HFFc6 (cell line): ENCODE measurements around the gene OOEP. TPM values are rescaled to one million over a fixed set of nuclear protein-coding genes. Genes with fewer than 3 reads are reported as not detected.

Source experiments
- DNase-seq: peaks from one replicate; pipeline ENCODE4 v3.0.0-alpha.2; 2018
- H3K27ac Mint-ChIP-seq: 2 replicates; pipeline ENCODE4 v1.8.0; 2020; ENCODE audit warnings: mild to moderate bottlenecking, mixed read lengths
- H3K27me3 Mint-ChIP-seq: 2 replicates; pipeline ENCODE4 v1.8.0; 2021; ENCODE audit warnings: mild to moderate bottlenecking, moderate library complexity, mixed read lengths; ENCODE audit not compliant: insufficient read depth
- H3K36me3 Mint-ChIP-seq: 2 replicates; pipeline ENCODE4 v1.8.0; 2021; ENCODE audit warnings: low read depth, mixed read lengths
- H3K4me1 Mint-ChIP-seq: 2 replicates; pipeline ENCODE4 v1.8.0; 2020; ENCODE audit warnings: low read depth, mixed read lengths
- H3K4me3 Mint-ChIP-seq: 2 replicates; pipeline ENCODE4 v1.8.0; 2020; ENCODE audit warnings: mild to moderate bottlenecking, moderate library complexity, mixed read lengths
- H3K9me3 Mint-ChIP-seq: 2 replicates; pipeline ENCODE4 v1.8.0; 2020; ENCODE audit warnings: mild to moderate bottlenecking, mixed read lengths
- CTCF ChIP-seq: fragments of 200-600 bp; sonication (generic); IDR thresholded peaks from 2 replicates; pipeline ENCODE4 v1.5.0; 2021; ENCODE audit warnings: antibody characterized with exemption, mild to moderate bottlenecking
- total RNA-seq, 6 experiments: library from RNA; stranded (reverse); fragmentation: NEBNext Ultra II Directional; extraction: Animal tissue kit (Norgen Biotek cat#: 25700); gene quantifications; 2 replicates in 1 of 6; 3 replicates in 5 of 6; pipeline ENCODE4 v1.2.3, GENCODE V29; 2021

The OOEP gene
- total RNA-seq, 6 experiments from 2014 or later, result not detected

- Mint-ChIP-seq H3K27ac (no peak overlapping the region), H3K4me3 (no peak overlapping the region), H3K36me3 (no peaks in the 10 kb centered on the region), H3K4me1 (no peaks in the 10 kb centered on the region), H3K27me3 (peaks cover 6% of the 10 kb centered on the region), H3K9me3 (no peaks in the 10 kb centered on the region)
- no peak for DNase-seq
- no peak for TF ChIP-seq CTCF
Observed at GRCh38 chr6:73364549-73364948, 5.1 kb downstream of the OOEP start.

- Mint-ChIP-seq H3K4me3 (no peak overlapping the region), H3K9me3 (no peaks in the 10 kb centered on the region), H3K27me3 (peaks cover 2% of the 10 kb centered on the region), H3K4me1 (no peaks in the 10 kb centered on the region), H3K36me3 (no peaks in the 10 kb centered on the region), H3K27ac (no peak overlapping the region)
- no peak for TF ChIP-seq CTCF
- DNase-seq, result no peak
Observed at GRCh38 chr6:73364121-73364520, 5.6 kb downstream of the OOEP start.

GRCh38 chr6:73363537-73363875, 6.2 kb downstream of the OOEP start:
- no peaks in the 10 kb centered on the region; the same call in none of the 2 replicates for H3K27me3 Mint-ChIP-seq
- no peak overlapping the region for H3K4me3 Mint-ChIP-seq
- TF ChIP-seq CTCF, result no peak
- no peak overlapping the region for H3K27ac Mint-ChIP-seq
- no peaks in the 10 kb centered on the region for H3K36me3 Mint-ChIP-seq
- no peaks in the 10 kb centered on the region for H3K4me1 Mint-ChIP-seq
- no peak for DNase-seq
- H3K9me3 Mint-ChIP-seq, result no peaks in the 10 kb centered on the region

GRCh38 chr6:73362869-73363536, 6.7 kb downstream of the OOEP start:
- no peak for TF ChIP-seq CTCF
- H3K4me3 Mint-ChIP-seq, result no peak overlapping the region

GRCh38 chr6:73362358-73362757, 7.3 kb downstream of the OOEP start, which contains the start of gene KHDC3L:
Gene KHDC3L, plus strand, starts transcription at chr6:73362658. Its CDS starts 72 bp downstream, at chr6:73362730.
- Mint-ChIP-seq H3K4me1 (no peaks in the 10 kb centered on the region), H3K27ac (no peak within 1 kb of the TSS), H3K27me3 (no peaks in the 10 kb centered on the region; the same call in none of the 2 replicates), H3K4me3 (no peak within 1 kb of the TSS), H3K9me3 (no peaks in the 10 kb centered on the region), H3K36me3 (no peaks in the 10 kb centered on the region)
- TF ChIP-seq CTCF, result no peak
- no peak for DNase-seq

More at GRCh38 chr6:73362869-73363536, 6.7 kb downstream of the OOEP start:
- Mint-ChIP-seq H3K27ac (no peak overlapping the region), H3K9me3 (no peaks in the 10 kb centered on the region), H3K27me3 (no peaks in the 10 kb centered on the region; the same call in none of the 2 replicates), H3K4me1 (no peaks in the 10 kb centered on the region), H3K36me3 (no peaks in the 10 kb centered on the region)
- DNase-seq, result no peak
